ENCODE results near the gene LRRC59.

- TF ChIP-seq ARNTL (CRISPR knock-in tag; IDR thresholded peaks at IDR 0.05; ENCODE audit: borderline replicate concordance, low read depth): no peak
- TF ChIP-seq BACH2 (CRISPR knock-in tag; IDR thresholded peaks at IDR 0.05; ENCODE audit: borderline replicate concordance): no peak
- no peak for TF ChIP-seq GLIS3 (CRISPR knock-in tag; IDR thresholded peaks at IDR 0.05)
Measured at GRCh38 chr17:50439008-50439407, 41.7 kb upstream of the LRRC59 start.
